Duodenal mucosa (tissue), 2 donors: ENCODE results near the gene CNOT4.
"Not testable (repeated sequence)": the region's sequence is repeated elsewhere in the genome, so short reads cannot be mapped to it uniquely, and the experiment has no call there.

Experiments used
- H3K27ac ChIP-seq: one replicate; pipeline ENCODE4 v1.7.0; 2013; ENCODE audit warnings: low read depth, low read length
- H3K27me3 ChIP-seq, 2 donors: one replicate each; pipeline ENCODE4 v1.7.0; 2013; ENCODE audit warnings: low read length in 2 of 2, control low read depth in 1 of 2; ENCODE audit not compliant: insufficient read depth in 2 of 2, control insufficient read depth in 1 of 2
- H3K36me3 ChIP-seq, 2 donors: one replicate each; pipeline ENCODE4 v1.7.0; 2013; ENCODE audit warnings: low read length in 2 of 2, control low read depth in 1 of 2; ENCODE audit not compliant: insufficient read depth in 2 of 2, control insufficient read depth in 1 of 2
- H3K4me1 ChIP-seq, 2 donors: one replicate each; pipeline ENCODE4 v1.7.0; 2013; ENCODE audit warnings: low read length in 2 of 2, control low read depth in 1 of 2; ENCODE audit not compliant: insufficient read depth in 2 of 2, control insufficient read depth in 1 of 2
- H3K4me3 ChIP-seq, 2 donors: one replicate each; pipeline ENCODE4 v1.7.0; 2013; ENCODE audit warnings: low read length in 2 of 2, low read depth in 1 of 2
- H3K9ac ChIP-seq, 2 donors: one replicate each; pipeline ENCODE4 v1.7.0; 2013; ENCODE audit warnings: low read length in 2 of 2, low read depth in 1 of 2
- H3K9me3 ChIP-seq, 2 donors: one replicate each; pipeline ENCODE4 v1.7.0; 2013; ENCODE audit warnings: low read length in 2 of 2, control low read depth in 1 of 2; ENCODE audit not compliant: control insufficient read depth in 1 of 2

CNOT4 gene

GRCh38 chr7:135463908-135464307 is 46.0 kb downstream of the CNOT4 start:
- Histone ChIP-seq H3K9me3 (no peaks in the 10 kb centered on the region), H3K4me3 (no peak overlapping the region), H3K27ac (no peak overlapping the region), H3K36me3 (no peaks in the 10 kb centered on the region), H3K4me1 (no peaks in the 10 kb centered on the region), H3K27me3 (no peaks in the 10 kb centered on the region), H3K9ac (no peak overlapping the region)

- Histone ChIP-seq H3K27me3 (no peaks in the 10 kb centered on the region), H3K4me1 (no peaks in the 10 kb centered on the region), H3K36me3 (no peaks in the 10 kb centered on the region), H3K9me3 (no peaks in the 10 kb centered on the region), H3K4me3 (no peak overlapping the region), H3K27ac (no peak overlapping the region), H3K9ac (no peak overlapping the region)
Measured at GRCh38 chr7:135459951-135460567, 49.8 kb downstream of the CNOT4 start.

DNA sequence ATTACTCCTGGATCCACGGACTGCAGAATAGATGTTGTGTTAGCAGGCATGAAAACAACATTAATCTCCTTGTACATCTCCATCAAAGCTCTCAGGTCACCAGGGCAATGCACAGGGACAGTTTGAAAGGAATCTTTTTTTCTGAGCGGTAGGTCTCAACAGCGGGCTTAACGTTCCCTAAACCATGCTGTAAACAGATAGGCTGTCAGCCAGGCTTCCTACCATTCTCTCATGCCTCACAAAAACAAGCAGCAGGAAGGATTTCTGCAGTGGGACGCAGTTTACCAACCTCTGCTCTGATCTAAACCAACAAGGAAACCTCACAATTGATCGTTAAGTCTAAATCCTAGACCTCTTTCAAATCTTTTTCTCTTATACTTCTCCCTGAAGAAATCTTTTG is 50.8 kb downstream of the CNOT4 start:
- Histone ChIP-seq H3K36me3 (no peaks in the 10 kb centered on the region), H3K27ac (no peak overlapping the region), H3K9ac (no peak overlapping the region), H3K4me3 (no peak overlapping the region), H3K9me3 (no peaks in the 10 kb centered on the region), H3K27me3 (no peaks in the 10 kb centered on the region), H3K4me1 (no peaks in the 10 kb centered on the region)

- Histone ChIP-seq H3K27me3 (no peaks in the 10 kb centered on the region), H3K36me3 (no peaks in the 10 kb centered on the region), H3K27ac (no peak overlapping the region), H3K9ac (no peak overlapping the region), H3K9me3 (no peaks in the 10 kb centered on the region), H3K4me3 (no peak overlapping the region), H3K4me1 (no peaks in the 10 kb centered on the region)
Measured at GRCh38 chr7:135454060-135454459, 55.8 kb downstream of the CNOT4 start.

DNA sequence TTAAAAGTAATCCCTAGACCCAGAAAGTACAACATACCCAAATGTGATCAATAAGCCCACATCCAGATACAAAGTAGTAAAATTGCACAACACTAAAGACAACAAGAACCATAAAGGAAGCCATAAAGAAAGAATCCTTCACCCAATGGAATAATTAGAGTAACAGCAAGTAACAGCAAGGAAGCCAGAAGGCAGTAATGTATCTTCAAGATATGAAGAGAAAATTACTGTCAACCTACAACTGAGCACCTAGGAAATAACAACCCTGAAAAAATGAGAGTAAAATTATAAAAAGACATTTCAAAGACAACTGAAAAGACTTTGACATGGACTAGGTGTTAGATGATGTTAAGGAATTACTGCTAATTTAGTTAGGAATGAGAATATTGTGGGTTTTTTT is 60.5 kb downstream of the CNOT4 start:
- H3K4me3 ChIP-seq = no peak overlapping the region
- H3K27me3 ChIP-seq = no peaks in the 10 kb centered on the region
- H3K9ac ChIP-seq = no peak overlapping the region
- H3K9me3 ChIP-seq = no peaks in the 10 kb centered on the region
- peaks cover 0 to under 1% of the 10 kb centered on the region in 2 donors for H3K36me3 ChIP-seq
- H3K27ac ChIP-seq = no peak overlapping the region
- peaks cover 0 to 8% of the 10 kb centered on the region in 2 donors for H3K4me1 ChIP-seq

DNA sequence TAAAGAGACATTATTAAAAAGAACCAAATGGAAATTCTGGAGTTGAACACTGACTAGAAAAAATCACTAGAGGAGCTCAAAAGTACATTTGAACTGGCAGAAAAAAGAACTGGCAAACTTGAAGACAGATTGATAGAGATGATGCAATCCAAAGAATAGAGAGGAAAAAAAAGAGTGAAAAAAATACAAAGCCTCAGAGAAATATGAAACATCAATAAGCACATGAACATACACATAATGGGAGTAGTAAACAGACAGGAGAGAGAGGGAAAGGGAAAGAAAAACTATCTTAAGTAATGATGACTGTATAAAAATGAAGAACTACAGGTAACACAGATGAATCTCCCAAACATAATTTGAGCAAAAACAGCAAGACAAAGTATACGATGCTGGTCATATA is 61.1 kb downstream of the CNOT4 start:
- no peaks in the 10 kb centered on the region for H3K9me3 ChIP-seq
- H3K27me3 ChIP-seq = no peaks in the 10 kb centered on the region
- H3K9ac ChIP-seq = no peak overlapping the region
- no peak overlapping the region for H3K27ac ChIP-seq
- H3K4me1 ChIP-seq = peaks cover 0 to 8% of the 10 kb centered on the region in 2 donors
- no peak overlapping the region for H3K4me3 ChIP-seq
- peaks cover 0 to 6% of the 10 kb centered on the region in 2 donors for H3K36me3 ChIP-seq

GRCh38 chr7:135447748-135448147 is 62.2 kb downstream of the CNOT4 start:
- Histone ChIP-seq H3K36me3 (peaks cover 0 to 8% of the 10 kb centered on the region in 2 donors), H3K4me1 (peaks cover 0 to 8% of the 10 kb centered on the region in 2 donors), H3K27ac (no peak overlapping the region), H3K9me3 (no peaks in the 10 kb centered on the region), H3K9ac (no peak overlapping the region), H3K27me3 (no peaks in the 10 kb centered on the region), H3K4me3 (no peak overlapping the region)

- H3K4me1 ChIP-seq = peaks cover 0 to 8% of the 10 kb centered on the region in 2 donors
- H3K9ac ChIP-seq = no peak overlapping the region
- no peaks in the 10 kb centered on the region for H3K9me3 ChIP-seq
- no peak overlapping the region for H3K4me3 ChIP-seq
- no peaks in the 10 kb centered on the region for H3K27me3 ChIP-seq
- H3K27ac ChIP-seq = no peak overlapping the region
- H3K36me3 ChIP-seq = peaks cover 0 to 8% of the 10 kb centered on the region in 2 donors
Measured at GRCh38 chr7:135445690-135446089, 64.2 kb downstream of the CNOT4 start.

- not testable (repeated sequence) for H3K9me3 ChIP-seq, H3K4me3 ChIP-seq, H3K4me1 ChIP-seq, H3K9ac ChIP-seq, H3K27me3 ChIP-seq, H3K27ac ChIP-seq, H3K36me3 ChIP-seq
Measured at GRCh38 chr7:135445266-135445665, 64.6 kb downstream of the CNOT4 start.

GRCh38 chr7:135441791-135442190 is 68.1 kb downstream of the CNOT4 start:
- H3K4me1 ChIP-seq = no peaks in the 10 kb centered on the region
- no peak overlapping the region for H3K9ac ChIP-seq
- no peaks in the 10 kb centered on the region for H3K27me3 ChIP-seq
- no peak overlapping the region for H3K27ac ChIP-seq
- H3K4me3 ChIP-seq = no peak overlapping the region
- peaks cover 0 to 17% of the 10 kb centered on the region in 2 donors for H3K36me3 ChIP-seq
- no peaks in the 10 kb centered on the region for H3K9me3 ChIP-seq

DNA sequence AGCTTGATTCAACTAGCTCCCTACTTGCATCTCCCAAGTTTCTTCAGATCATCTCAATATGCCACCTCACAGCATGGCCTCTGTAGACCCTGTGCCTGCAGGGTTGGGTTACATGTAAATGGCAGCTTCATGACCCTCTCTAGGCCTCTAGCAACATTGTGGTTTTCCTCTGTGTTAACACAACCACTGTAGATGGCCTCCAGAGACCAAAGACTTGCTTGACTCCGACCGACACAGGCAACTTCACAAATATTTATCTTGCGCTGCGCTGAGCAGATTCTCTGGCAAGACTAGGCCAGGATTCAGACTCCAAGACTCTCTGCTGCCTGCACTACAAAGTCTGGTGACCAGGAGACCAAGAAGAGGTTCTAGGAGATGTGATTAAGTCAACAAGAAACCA is 75.9 kb downstream of the CNOT4 start:
- Histone ChIP-seq H3K4me3 (no peak overlapping the region), H3K9me3 (peaks cover 0 to 9% of the 10 kb centered on the region in 2 donors), H3K36me3 (peaks cover 8 to 16% of the 10 kb centered on the region in 2 donors), H3K9ac (no peak overlapping the region), H3K27me3 (no peaks in the 10 kb centered on the region), H3K27ac (no peak overlapping the region), H3K4me1 (no peaks in the 10 kb centered on the region)
